SK-N-SH treated with all-trans-retinoic acid at 6 μM for 48 hours (cell line): ENCODE results near the gene TSHZ2.

Experiments used
- ATAC-seq: fragments of 200-7000 bp; cut with Tn5 transposase; 3 replicates; pipeline ENCODE4 v1.9.1; 2020; ENCODE audit warnings: mild to moderate bottlenecking, moderate library complexity
- ARNTL ChIP-seq: fragments of 450-650 bp; formaldehyde crosslinking; IDR thresholded peaks from 2 replicates; pipeline ENCODE4 v1.5.0; 2020; ENCODE audit warnings: low read depth, mild to moderate bottlenecking, moderate library complexity, borderline replicate concordance
- BACH2 ChIP-seq: fragments of 250-450 bp; sonication (Bioruptor Pico); IDR thresholded peaks from 2 replicates; pipeline ENCODE4 v1.9.0; 2021; ENCODE audit warnings: mild to moderate bottlenecking, borderline replicate concordance
- CSDC2 ChIP-seq: fragments of 250-450 bp; sonication (Bioruptor Pico); IDR thresholded peaks from 2 replicates; pipeline ENCODE4 v1.5.0; 2020; ENCODE audit warnings: mild to moderate bottlenecking, moderate library complexity
- ESRRG ChIP-seq: fragments of 250-450 bp; sonication (Bioruptor Pico); IDR thresholded peaks from 2 replicates; pipeline ENCODE4 v1.6.1; 2021; ENCODE audit warnings: mild to moderate bottlenecking
- GLIS3 ChIP-seq: fragments of 250-450 bp; sonication (Bioruptor Pico); IDR thresholded peaks from 2 replicates; pipeline ENCODE4 v1.5.0; 2020; ENCODE audit warnings: mild to moderate bottlenecking, moderate library complexity
- ISL1 ChIP-seq: fragments of 250-450 bp; sonication (Bioruptor Pico); IDR thresholded peaks from 2 replicates; pipeline ENCODE4 v2.1.2; 2022; ENCODE audit warnings: mild to moderate bottlenecking, moderate library complexity
- OSR1 ChIP-seq: fragments of 250-450 bp; sonication (Bioruptor Pico); IDR thresholded peaks from 2 replicates; pipeline ENCODE4 v1.8.0; 2022; ENCODE audit warnings: moderate library complexity, mild to moderate bottlenecking, inconsistent platforms
- POU6F1 ChIP-seq: fragments of 250-450 bp; sonication (Bioruptor Pico); IDR thresholded peaks from 2 replicates; pipeline ENCODE4 v1.8.0; 2021; ENCODE audit warnings: low read depth, mild to moderate bottlenecking, moderate library complexity, borderline replicate concordance
- RARB ChIP-seq: fragments of 250-450 bp; sonication (Bioruptor Pico); IDR thresholded peaks from 2 replicates; pipeline ENCODE4 v1.8.0; 2021; ENCODE audit warnings: mild to moderate bottlenecking, moderate library complexity
- SNAI2 ChIP-seq: fragments of 250-450 bp; sonication (Bioruptor Pico); IDR thresholded peaks from 2 replicates; pipeline ENCODE4 v1.5.0; 2020; ENCODE audit warnings: mild to moderate bottlenecking, moderate library complexity
- TCF4 ChIP-seq: fragments of 250-450 bp; sonication (Bioruptor Pico); IDR thresholded peaks from 2 replicates; pipeline ENCODE4 v1.8.0; 2021; ENCODE audit warnings: mild to moderate bottlenecking, moderate library complexity, borderline replicate concordance
- TOX ChIP-seq: fragments of 250-450 bp; sonication (Bioruptor Pico); IDR thresholded peaks from 2 replicates; pipeline ENCODE4 v1.8.0; 2021; ENCODE audit warnings: mild to moderate bottlenecking, moderate library complexity, borderline replicate concordance
- TSHZ2 ChIP-seq: fragments of 250-450 bp; sonication (Bioruptor Pico); IDR thresholded peaks from 2 replicates; pipeline ENCODE4 v1.5.0; 2020; ENCODE audit warnings: mild to moderate bottlenecking, moderate library complexity
- ZC3H10 ChIP-seq: fragments of 250-450 bp; sonication (Bioruptor Pico); IDR thresholded peaks from 2 replicates; pipeline ENCODE4 v1.5.1; 2021; ENCODE audit warnings: mild to moderate bottlenecking, moderate library complexity
- ZFP3 ChIP-seq: fragments of 250-450 bp; sonication (Bioruptor Pico); IDR thresholded peaks from 2 replicates; pipeline ENCODE4 v1.5.0; 2020; ENCODE audit warnings: mild to moderate bottlenecking, moderate library complexity
- ZFP30 ChIP-seq: fragments of 450-650 bp; formaldehyde crosslinking; IDR thresholded peaks from 2 replicates; pipeline ENCODE4 v1.5.0; 2022; ENCODE audit warnings: mild to moderate bottlenecking, moderate library complexity
- ZNF565 ChIP-seq: fragments of 450-650 bp; formaldehyde crosslinking; conservative IDR thresholded peaks from 2 replicates; pipeline ENCODE4 v1.5.0; 2020; ENCODE audit warnings: low read depth, mild to moderate bottlenecking, moderate library complexity
- ZNF70 ChIP-seq: fragments of 450-650 bp; formaldehyde crosslinking; IDR thresholded peaks from 2 replicates; pipeline ENCODE4 v1.5.0; 2020; ENCODE audit warnings: mild to moderate bottlenecking, moderate library complexity
- ZNF8 ChIP-seq: fragments of 450-650 bp; formaldehyde crosslinking; IDR thresholded peaks from 2 replicates; pipeline ENCODE4 v1.5.0; 2020; ENCODE audit warnings: mild to moderate bottlenecking, moderate library complexity
- TF ChIP-seq, protein P1 (sequence below): fragments of 250-450 bp; sonication (Bioruptor Pico); IDR thresholded peaks from 2 replicates; pipeline ENCODE4 v1.8.0; 2020; ENCODE audit warnings: mild to moderate bottlenecking, moderate library complexity, borderline replicate concordance
- TF ChIP-seq, protein P2 (sequence below): fragments of 250-450 bp; sonication (Bioruptor Pico); IDR thresholded peaks from 2 replicates; pipeline ENCODE4 v1.5.1; 2020; ENCODE audit warnings: low read depth, mild to moderate bottlenecking, moderate library complexity
- TF ChIP-seq, protein P3 (sequence below): fragments of 250-450 bp; sonication (Bioruptor Pico); IDR thresholded peaks from 2 replicates; pipeline ENCODE4 v1.5.1; 2021; ENCODE audit warnings: mild to moderate bottlenecking, moderate library complexity

Gene TSHZ2

GRCh38 chr20:52981051-52981450 lies 8.9 kb downstream of the TSHZ2 start:
- ATAC-seq = no peak
- no peak for TF ChIP-seq ARNTL
- no peak for TF ChIP-seq ZNF8 (CRISPR knock-in tag)
- no peak for TF ChIP-seq SNAI2
- TF ChIP-seq ESRRG (CRISPR knock-in tag) = no peak
- TF ChIP-seq, protein P1, sequence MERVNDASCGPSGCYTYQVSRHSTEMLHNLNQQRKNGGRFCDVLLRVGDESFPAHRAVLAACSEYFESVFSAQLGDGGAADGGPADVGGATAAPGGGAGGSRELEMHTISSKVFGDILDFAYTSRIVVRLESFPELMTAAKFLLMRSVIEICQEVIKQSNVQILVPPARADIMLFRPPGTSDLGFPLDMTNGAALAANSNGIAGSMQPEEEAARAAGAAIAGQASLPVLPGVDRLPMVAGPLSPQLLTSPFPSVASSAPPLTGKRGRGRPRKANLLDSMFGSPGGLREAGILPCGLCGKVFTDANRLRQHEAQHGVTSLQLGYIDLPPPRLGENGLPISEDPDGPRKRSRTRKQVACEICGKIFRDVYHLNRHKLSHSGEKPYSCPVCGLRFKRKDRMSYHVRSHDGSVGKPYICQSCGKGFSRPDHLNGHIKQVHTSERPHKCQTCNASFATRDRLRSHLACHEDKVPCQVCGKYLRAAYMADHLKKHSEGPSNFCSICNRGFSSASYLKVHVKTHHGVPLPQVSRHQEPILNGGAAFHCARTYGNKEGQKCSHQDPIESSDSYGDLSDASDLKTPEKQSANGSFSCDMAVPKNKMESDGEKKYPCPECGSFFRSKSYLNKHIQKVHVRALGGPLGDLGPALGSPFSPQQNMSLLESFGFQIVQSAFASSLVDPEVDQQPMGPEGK (CRISPR knock-in tag) = no peak
- no peak for TF ChIP-seq ZNF565 (CRISPR knock-in tag)
- TF ChIP-seq, protein P2, sequence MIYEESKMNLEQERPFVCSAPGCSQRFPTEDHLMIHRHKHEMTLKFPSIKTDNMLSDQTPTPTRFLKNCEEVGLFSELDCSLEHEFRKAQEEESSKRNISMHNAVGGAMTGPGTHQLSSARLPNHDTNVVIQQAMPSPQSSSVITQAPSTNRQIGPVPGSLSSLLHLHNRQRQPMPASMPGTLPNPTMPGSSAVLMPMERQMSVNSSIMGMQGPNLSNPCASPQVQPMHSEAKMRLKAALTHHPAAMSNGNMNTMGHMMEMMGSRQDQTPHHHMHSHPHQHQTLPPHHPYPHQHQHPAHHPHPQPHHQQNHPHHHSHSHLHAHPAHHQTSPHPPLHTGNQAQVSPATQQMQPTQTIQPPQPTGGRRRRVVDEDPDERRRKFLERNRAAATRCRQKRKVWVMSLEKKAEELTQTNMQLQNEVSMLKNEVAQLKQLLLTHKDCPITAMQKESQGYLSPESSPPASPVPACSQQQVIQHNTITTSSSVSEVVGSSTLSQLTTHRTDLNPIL (CRISPR knock-in tag) = no peak
- no peak for TF ChIP-seq ZFP30 (CRISPR knock-in tag)
- TF ChIP-seq TCF4 (CRISPR knock-in tag) = no peak
- no peak for TF ChIP-seq POU6F1 (CRISPR knock-in tag)
- TF ChIP-seq GLIS3 (CRISPR knock-in tag) = no peak
- TF ChIP-seq CSDC2 (CRISPR knock-in tag) = no peak
- no peak for TF ChIP-seq RARB (CRISPR knock-in tag)
- TF ChIP-seq, protein P3, sequence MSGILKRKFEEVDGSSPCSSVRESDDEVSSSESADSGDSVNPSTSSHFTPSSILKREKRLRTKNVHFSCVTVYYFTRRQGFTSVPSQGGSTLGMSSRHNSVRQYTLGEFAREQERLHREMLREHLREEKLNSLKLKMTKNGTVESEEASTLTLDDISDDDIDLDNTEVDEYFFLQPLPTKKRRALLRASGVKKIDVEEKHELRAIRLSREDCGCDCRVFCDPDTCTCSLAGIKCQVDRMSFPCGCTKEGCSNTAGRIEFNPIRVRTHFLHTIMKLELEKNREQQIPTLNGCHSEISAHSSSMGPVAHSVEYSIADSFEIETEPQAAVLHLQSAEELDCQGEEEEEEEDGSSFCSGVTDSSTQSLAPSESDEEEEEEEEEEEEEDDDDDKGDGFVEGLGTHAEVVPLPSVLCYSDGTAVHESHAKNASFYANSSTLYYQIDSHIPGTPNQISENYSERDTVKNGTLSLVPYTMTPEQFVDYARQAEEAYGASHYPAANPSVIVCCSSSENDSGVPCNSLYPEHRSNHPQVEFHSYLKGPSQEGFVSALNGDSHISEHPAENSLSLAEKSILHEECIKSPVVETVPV (CRISPR knock-in tag) = no peak
- no peak for TF ChIP-seq ZNF70 (CRISPR knock-in tag)
- no peak for TF ChIP-seq TOX (CRISPR knock-in tag)
- TF ChIP-seq ISL1 (CRISPR knock-in tag) = no peak
- TF ChIP-seq TSHZ2 (CRISPR knock-in tag) = no peak
- TF ChIP-seq ZC3H10 (CRISPR knock-in tag) = no peak
- TF ChIP-seq BACH2 (CRISPR knock-in tag) = no peak

DNA sequence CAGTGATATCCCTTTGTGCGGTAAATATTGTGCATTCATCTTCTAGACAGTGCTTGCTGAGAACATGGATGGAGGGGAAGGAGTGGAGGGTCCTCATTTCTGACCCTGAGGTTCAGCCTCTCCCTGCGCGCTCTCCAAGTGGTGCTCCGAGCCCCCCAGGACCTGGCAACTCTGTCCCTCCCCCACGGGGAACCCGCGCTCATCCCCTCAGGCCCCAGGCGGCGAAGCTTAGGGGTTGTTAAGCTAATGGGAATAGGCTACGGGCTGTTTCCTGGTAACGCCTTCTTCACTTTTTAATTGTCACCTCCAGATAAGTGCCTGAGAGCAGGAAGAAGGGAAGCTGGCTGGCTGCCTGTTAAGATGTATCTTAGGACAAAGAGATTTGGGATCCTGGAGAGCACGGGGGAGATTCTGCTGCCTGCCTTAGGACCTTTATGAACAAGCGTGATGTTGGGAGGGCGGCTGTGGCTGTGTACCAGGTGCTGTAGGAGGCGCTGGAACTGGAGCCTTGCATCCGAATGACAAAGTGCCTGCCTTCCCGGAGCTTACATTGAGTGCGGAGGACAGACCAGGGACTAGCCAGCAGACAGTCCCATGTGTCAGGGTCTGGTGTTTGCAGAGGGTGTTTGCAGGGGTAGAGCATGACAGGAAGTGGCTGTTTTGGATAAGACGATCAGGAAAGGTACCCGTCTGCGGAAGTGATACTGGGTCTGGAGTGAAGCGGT lies 11.7 kb downstream of the TSHZ2 start:
- no peak for ATAC-seq
- TF ChIP-seq ZC3H10 (CRISPR knock-in tag) = no peak
- TF ChIP-seq ARNTL = no peak
- no peak for TF ChIP-seq TSHZ2 (CRISPR knock-in tag)
- no peak for TF ChIP-seq CSDC2 (CRISPR knock-in tag)
- TF ChIP-seq, protein P1 (CRISPR knock-in tag) = no peak
- TF ChIP-seq SNAI2 = no peak
- TF ChIP-seq, protein P2 (CRISPR knock-in tag) = no peak
- TF ChIP-seq OSR1 (CRISPR knock-in tag) = no peak
- TF ChIP-seq ZFP3 = no peak
- no peak for TF ChIP-seq ISL1 (CRISPR knock-in tag)
- no peak for TF ChIP-seq ZFP30 (CRISPR knock-in tag)
- TF ChIP-seq GLIS3 (CRISPR knock-in tag) = no peak
- no peak for TF ChIP-seq ESRRG (CRISPR knock-in tag)
- no peak for TF ChIP-seq TCF4 (CRISPR knock-in tag)
